H9 (cell line): ENCODE results near the gene BEX5. TPM values are rescaled to one million over a fixed set of nuclear protein-coding genes. Genes with fewer than 3 reads are reported as not detected.
"Not testable (repeated sequence)": the region's sequence is repeated elsewhere in the genome, so short reads cannot be mapped to it uniquely, and the experiment has no call there.

Experiments used
- DNase-seq: peaks from one replicate; pipeline ENCODE4 v3.0.0-alpha.2; 2017
- H2AFZ ChIP-seq: one replicate; pipeline ENCODE4 v1.6.1; 2013; ENCODE audit warnings: mild to moderate bottlenecking, low read length, control low read depth, moderate library complexity
- H2AK5ac ChIP-seq: 2 replicates; pipeline ENCODE4 v1.6.1; 2013; ENCODE audit warnings: low read length, control low read depth, mixed read lengths; ENCODE audit not compliant: insufficient read length
- H2BK120ac ChIP-seq: one replicate; pipeline ENCODE4 v1.6.1; 2013; ENCODE audit warnings: low read depth, mild to moderate bottlenecking, low read length, control low read depth, inconsistent platforms; ENCODE audit not compliant: poor library complexity, severe bottlenecking
- H2BK12ac ChIP-seq: 2 replicates; pipeline ENCODE4 v1.6.1; 2013; ENCODE audit warnings: low read length, control low read depth, mixed read lengths, low read depth; ENCODE audit not compliant: insufficient read length
- H2BK15ac ChIP-seq: 2 replicates; pipeline ENCODE4 v1.6.1; 2013; ENCODE audit warnings: low read depth, low read length, control low read depth
- H2BK20ac ChIP-seq: one replicate; pipeline ENCODE4 v1.6.1; 2013; ENCODE audit warnings: low read depth, mild to moderate bottlenecking, low read length, control low read depth, inconsistent platforms; ENCODE audit not compliant: poor library complexity, severe bottlenecking
- H2BK5ac ChIP-seq: 2 replicates; pipeline ENCODE4 v1.6.1; 2013; ENCODE audit warnings: low read length, control low read depth, mixed read lengths; ENCODE audit not compliant: insufficient read length
- H3K14ac ChIP-seq: 2 replicates; pipeline ENCODE4 v1.6.1; 2013; ENCODE audit warnings: low read length, control low read depth; ENCODE audit not compliant: insufficient read depth
- H3K18ac ChIP-seq: 2 replicates; pipeline ENCODE4 v1.6.1; 2013; ENCODE audit warnings: low read depth, mild to moderate bottlenecking, mixed read lengths, low read length, control low read depth; ENCODE audit not compliant: insufficient read length
- H3K23ac ChIP-seq: 2 replicates; pipeline ENCODE4 v1.6.1; 2013; ENCODE audit warnings: low read length, control low read depth, mixed read lengths, low read depth; ENCODE audit not compliant: insufficient read length
- H3K23me2 ChIP-seq: 2 replicates; pipeline ENCODE4 v1.6.1; 2013; ENCODE audit warnings: low read depth, mild to moderate bottlenecking, mixed read lengths, low read length, control low read depth; ENCODE audit not compliant: insufficient read length, poor library complexity, severe bottlenecking
- H3K27ac ChIP-seq: 2 replicates; pipeline ENCODE4 v1.5.1; 2013; ENCODE audit warnings: low read length, control low read depth, mixed read lengths, low read depth; ENCODE audit not compliant: insufficient read length
- H3K27me3 ChIP-seq: 2 replicates; pipeline ENCODE4 v1.6.1; 2013; ENCODE audit warnings: low read length, control low read depth, inconsistent platforms; ENCODE audit not compliant: insufficient read depth
- H3K4ac ChIP-seq: 2 replicates; pipeline ENCODE4 v1.6.1; 2013; ENCODE audit warnings: low read depth, mild to moderate bottlenecking, control low read depth, inconsistent platforms, low read length, moderate library complexity
- H3K4me1 ChIP-seq: 2 replicates; pipeline ENCODE4 v1.6.1; 2013; ENCODE audit warnings: low read length, control low read depth, inconsistent platforms; ENCODE audit not compliant: insufficient read depth
- H3K4me2 ChIP-seq: 2 replicates; pipeline ENCODE4 v1.6.1; 2013; ENCODE audit warnings: low read length, control low read depth, mixed read lengths; ENCODE audit not compliant: insufficient read length, insufficient read depth
- H3K56ac ChIP-seq: 2 replicates; pipeline ENCODE4 v1.6.1; 2013; ENCODE audit warnings: low read depth, mild to moderate bottlenecking, mixed read lengths, low read length, control low read depth; ENCODE audit not compliant: insufficient read length
- H3K79me1 ChIP-seq: 2 replicates; pipeline ENCODE4 v1.6.1; 2013; ENCODE audit warnings: low read depth, mild to moderate bottlenecking, moderate library complexity, low read length, control low read depth, inconsistent platforms; ENCODE audit not compliant: insufficient read depth, poor library complexity, severe bottlenecking
- H3K79me2 ChIP-seq: 2 replicates; pipeline ENCODE4 v1.6.1; 2013; ENCODE audit warnings: low read length, control low read depth, inconsistent platforms; ENCODE audit not compliant: insufficient read depth
- H3K9ac ChIP-seq: 2 replicates; pipeline ENCODE4 v1.6.1; 2013; ENCODE audit warnings: low read length, control low read depth, mixed read lengths; ENCODE audit not compliant: insufficient read length; ENCODE audit errors: extremely low read depth
- H3K9me3 ChIP-seq: one replicate; pipeline ENCODE4 v1.6.1; 2013; ENCODE audit warnings: low read depth, low read length, inconsistent platforms; ENCODE audit not compliant: control insufficient read depth
- H3T11ph ChIP-seq: one replicate; pipeline ENCODE4 v1.6.1; 2013; ENCODE audit warnings: mild to moderate bottlenecking, low read length, control low read depth, inconsistent platforms
- H4K20me1 ChIP-seq: one replicate; pipeline ENCODE4 v1.6.1; 2013; ENCODE audit not compliant: control insufficient read depth, insufficient read length, insufficient read depth
- H4K5ac ChIP-seq: 2 replicates; pipeline ENCODE4 v1.6.1; 2013; ENCODE audit warnings: low read depth, mild to moderate bottlenecking, mixed read lengths, low read length, control low read depth; ENCODE audit not compliant: insufficient read length
- H4K8ac ChIP-seq: replicated peaks from 2 replicates; pipeline ENCODE4 v1.6.1; 2013; ENCODE audit warnings: low read length, control low read depth, mixed read lengths, low read depth; ENCODE audit not compliant: insufficient read length
- H4K91ac ChIP-seq: 2 replicates; pipeline ENCODE4 v1.6.1; 2013; ENCODE audit warnings: low read depth, mild to moderate bottlenecking, moderate library complexity, mixed read lengths, low read length, control low read depth; ENCODE audit not compliant: insufficient read length
- H3K27ac Mint-ChIP-seq, 3 experiments: 2 replicates in 2 of 3; 3 replicates in 1 of 3; pipeline ENCODE4 v1.8.0; 2020 to 2021; ENCODE audit warnings: mixed read lengths in 3 of 3, mild to moderate bottlenecking in 1 of 3, moderate library complexity in 1 of 3
- H3K27me3 Mint-ChIP-seq: 2 replicates; pipeline ENCODE4 v1.8.0; 2021; ENCODE audit warnings: low read depth, mild to moderate bottlenecking, moderate library complexity, mixed read lengths
- H3K36me3 Mint-ChIP-seq, 3 experiments: 2 replicates in 2 of 3; 3 replicates in 1 of 3; pipeline ENCODE4 v1.8.0; 2020 to 2021; ENCODE audit warnings: low read depth in 3 of 3, mixed read lengths in 3 of 3; ENCODE audit not compliant: insufficient read depth in 1 of 3
- H3K4me1 Mint-ChIP-seq, 2 experiments: 2 replicates each; pipeline ENCODE4 v1.8.0; 2020; ENCODE audit warnings: mixed read lengths in 2 of 2
- H3K4me3 Mint-ChIP-seq, 2 experiments: 2 replicates in 1 of 2; 3 replicates in 1 of 2; pipeline ENCODE4 v1.8.0; 2020 to 2021; ENCODE audit warnings: mild to moderate bottlenecking in 2 of 2, mixed read lengths in 2 of 2, moderate library complexity in 1 of 2
- H3K9me3 Mint-ChIP-seq, 2 experiments: 2 replicates in 1 of 2; 3 replicates in 1 of 2; pipeline ENCODE4 v1.8.0; 2020; ENCODE audit warnings: mild to moderate bottlenecking in 2 of 2, mixed read lengths in 2 of 2, moderate library complexity in 1 of 2
- WGBS: extraction: QIAGEN DNeasy Blood & Tissue Kit; methylation state at CpG from one replicate; pipeline ENCODE4 v1.1.7; 2013; ENCODE audit warnings: missing lambda C conversion rate, low lambda C conversion rate, mixed read lengths; ENCODE audit not compliant: insufficient read length; ENCODE audit errors: extremely low coverage; 5-methylcytosine and 5-hydroxymethylcytosine counted together
- total RNA-seq: library from RNA; stranded (reverse); gene quantifications from 2 replicates; pipeline ENCODE4 v1.2.1, GENCODE V29; 2021

BEX5 gene
- total RNA-seq, 1 experiment from 2014 or later: 7.7 TPM

DNA sequence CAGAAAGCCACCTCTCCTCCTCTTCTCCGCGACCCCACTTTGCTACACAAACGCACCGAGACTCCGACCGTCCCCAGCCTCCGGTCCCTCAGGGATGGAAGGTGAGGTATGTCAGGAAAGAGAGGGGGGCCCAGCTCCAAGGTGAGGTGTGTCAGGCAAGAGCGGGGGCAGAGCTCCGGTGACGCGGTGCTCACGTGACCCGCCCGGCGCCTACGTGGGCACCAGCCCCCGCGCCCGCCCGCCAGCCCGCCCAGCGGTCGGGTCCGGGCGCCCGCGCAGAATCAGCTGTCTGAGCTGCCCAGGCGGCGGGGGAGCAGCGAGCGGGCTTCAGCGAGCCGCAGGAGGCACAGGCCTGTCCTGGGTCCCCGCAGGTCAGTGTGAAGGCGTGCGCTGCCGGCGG is 30.3 kb downstream of the BEX5 start, which contains the start of gene TCEAL2:
TCEAL2 (plus strand) TSS at position 244 of the 400 bp plus-strand sequence. CDS start 1,152 bp downstream, outside the sequence.
- H2BK5ac ChIP-seq, H3K4ac ChIP-seq, H3K4me1 ChIP-seq, H4K91ac ChIP-seq, H3K79me2 ChIP-seq, H2AK5ac ChIP-seq, H3K36me3 Mint-ChIP-seq, H3K14ac ChIP-seq, H3K23me2 ChIP-seq, H2BK12ac ChIP-seq, H4K20me1 ChIP-seq, H4K8ac ChIP-seq, H2BK20ac ChIP-seq, H3K18ac ChIP-seq, H2BK15ac ChIP-seq, H4K5ac ChIP-seq, H3K79me1 ChIP-seq, H3K23ac ChIP-seq, H2AFZ ChIP-seq, H3K27ac ChIP-seq, H3T11ph ChIP-seq, H3K27me3 ChIP-seq, H3K56ac ChIP-seq, H2BK120ac ChIP-seq, H3K4me1 Mint-ChIP-seq: not testable (repeated sequence)
- Mint-ChIP-seq H3K4me3 (peak within 1 kb of the TSS; percentile 72 to 86), H3K9me3 (peaks cover 59 to 75% of the 10 kb centered on the region in 2 experiments), H3K27ac (peak within 1 kb of the TSS in 1 of 3 experiments; percentile 42; a peak in 1 of 7 replicates), H3K27me3 (peaks cover 30% of the 10 kb centered on the region)
- no CpG with 5 or more reads among the region's 38 CpGs for WGBS
- Histone ChIP-seq H3K4me2 (peak within 1 kb of the TSS; percentile 69), H3K9me3 (peaks cover 12% of the 10 kb centered on the region), H3K9ac (peak within 1 kb of the TSS; percentile 50)
- DNase-seq: peak; percentile 63

DNA sequence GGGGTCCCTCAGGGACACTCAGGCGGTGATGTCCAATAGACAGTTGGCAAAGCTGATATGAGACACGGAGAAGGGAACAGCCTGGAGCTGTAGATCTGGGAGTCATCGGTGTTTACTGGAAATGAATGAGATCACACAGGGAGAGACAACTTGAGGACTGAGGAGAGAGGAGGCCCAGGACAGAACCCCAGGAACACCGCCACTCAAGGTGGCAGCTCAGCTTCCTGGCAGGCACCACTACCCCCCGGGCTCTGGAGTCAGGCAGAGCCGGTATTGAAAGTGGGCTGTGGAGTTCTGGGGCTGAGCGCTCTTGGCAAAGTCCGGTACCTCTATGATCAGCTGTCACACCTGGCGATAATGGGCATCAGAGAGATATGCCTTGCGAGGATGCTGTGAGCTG is 30.8 kb downstream of the BEX5 start:
- not testable (repeated sequence) for H2AK5ac ChIP-seq, H2BK5ac ChIP-seq, H3K79me2 ChIP-seq, H2BK120ac ChIP-seq, H3K36me3 Mint-ChIP-seq, H3K23me2 ChIP-seq, H3K4me1 Mint-ChIP-seq, H3K18ac ChIP-seq, H3K9me3 ChIP-seq, H3K27ac ChIP-seq, H2AFZ ChIP-seq, DNase-seq, H3T11ph ChIP-seq, H3K14ac ChIP-seq, H4K8ac ChIP-seq, H4K91ac ChIP-seq, H4K20me1 ChIP-seq, H3K23ac ChIP-seq, H3K4me1 ChIP-seq, H2BK20ac ChIP-seq, H4K5ac ChIP-seq, H3K27me3 ChIP-seq, H3K56ac ChIP-seq, H2BK15ac ChIP-seq, H3K79me1 ChIP-seq, H2BK12ac ChIP-seq, H3K4ac ChIP-seq
- H3K9me3 Mint-ChIP-seq: peaks cover 58 to 75% of the 10 kb centered on the region in 2 experiments
- no CpG with 5 or more reads among the region's 10 CpGs for WGBS
- Histone ChIP-seq H3K9ac (peak overlapping the region; percentile 31), H3K4me2 (peak overlapping the region; percentile 69)
- H3K27me3 Mint-ChIP-seq: peaks cover 30% of the 10 kb centered on the region
- H3K27ac Mint-ChIP-seq: peak overlapping the region in 1 of 3 experiments; percentile 42; a peak in 1 of 7 replicates
- H3K4me3 Mint-ChIP-seq: peak overlapping the region; percentile 72 to 80
